ENCODE results near the gene ATP5PO. TPM values are rescaled to one million over a fixed set of nuclear protein-coding genes. Genes with fewer than 3 reads are reported as not detected.

Gene ATP5PO
- total RNA-seq, 3 donors from 2014 or later (not counting 1 experiment from before 2014, with no cell fraction given), result 80.4 to 95.4 (median 94.9) TPM

GRCh38 chr21:33896691-33897090, 18.9 kb downstream of the ATP5PO start:
- Histone ChIP-seq H3K36me3 (ENCODE audit: control insufficient read depth, insufficient read depth, low read length) (peaks cover 7% of the 10 kb centered on the region), H3K27ac (ENCODE audit: low read length) (no peak overlapping the region), H3K4me3 (ENCODE audit: low read length) (no peak overlapping the region), H3K27me3 (ENCODE audit: control insufficient read depth, insufficient read depth, low read length) (no peaks in the 10 kb centered on the region), H3K4me1 (ENCODE audit: control insufficient read depth, insufficient read depth, low read length) (peaks cover 7% of the 10 kb centered on the region), H3K9me3 (ENCODE audit: control insufficient read depth, insufficient read depth, low read length) (no peaks in the 10 kb centered on the region)
- DNase-seq (no peak), ATAC-seq (no peak)
- Mint-ChIP-seq H3K4me3 (no peak overlapping the region), H3K4me1 (peaks cover 10 to 12% of the 10 kb centered on the region in 2 donors), H3K9me3 (no peaks in the 10 kb centered on the region), H3K36me3 (no peaks in the 10 kb centered on the region), H3K27me3 (ENCODE audit: low read depth in 2 of 2) (peaks cover 7 to 13% of the 10 kb centered on the region in 2 donors), H3K27ac (no peak overlapping the region)
- intact Hi-C loops (cut with micrococcal nuclease), result no loop called here
- no peak for TF ChIP-seq CTCF (IDR thresholded peaks at IDR 0.05)
- WGBS (ENCODE audit: insufficient coverage), result 81% methylated on average over 5 of the region's 6 CpGs

GRCh38 chr21:33895356-33895755, 20.2 kb downstream of the ATP5PO start:
- Mint-ChIP-seq H3K27ac (no peak overlapping the region), H3K4me1 (peaks cover 10 to 12% of the 10 kb centered on the region in 2 donors), H3K27me3 (ENCODE audit: low read depth in 2 of 2) (peaks cover 10 to 13% of the 10 kb centered on the region in 2 donors), H3K36me3 (no peaks in the 10 kb centered on the region), H3K4me3 (no peak overlapping the region), H3K9me3 (no peaks in the 10 kb centered on the region)
- Histone ChIP-seq H3K9me3 (ENCODE audit: control insufficient read depth, insufficient read depth, low read length) (no peaks in the 10 kb centered on the region), H3K27me3 (ENCODE audit: control insufficient read depth, insufficient read depth, low read length) (no peaks in the 10 kb centered on the region), H3K4me1 (ENCODE audit: control insufficient read depth, insufficient read depth, low read length) (peaks cover 7% of the 10 kb centered on the region), H3K27ac (ENCODE audit: low read length) (no peak overlapping the region), H3K36me3 (ENCODE audit: control insufficient read depth, insufficient read depth, low read length) (peaks cover 2% of the 10 kb centered on the region), H3K4me3 (ENCODE audit: low read length) (no peak overlapping the region)
- 83% methylated on average over 28 of the region's 28 CpGs for WGBS (ENCODE audit: insufficient coverage)
- no peak for TF ChIP-seq CTCF (IDR thresholded peaks at IDR 0.05)
- no peak for DNase-seq
- ATAC-seq, result peak in 1 of 3 donors; percentile 25
- intact Hi-C loops (cut with micrococcal nuclease), result no loop called here

- H3K36me3 Mint-ChIP-seq, result no peaks in the 10 kb centered on the region
- H3K4me1 Mint-ChIP-seq, result peaks cover 10 to 12% of the 10 kb centered on the region in 2 donors
- peaks cover 10 to 13% of the 10 kb centered on the region in 2 donors for H3K27me3 Mint-ChIP-seq (ENCODE audit: low read depth in 2 of 2)
- intact Hi-C loops (cut with micrococcal nuclease), result no loop called here
- Histone ChIP-seq H3K4me3 (ENCODE audit: low read length) (no peak overlapping the region), H3K27me3 (ENCODE audit: control insufficient read depth, insufficient read depth, low read length) (no peaks in the 10 kb centered on the region), H3K36me3 (ENCODE audit: control insufficient read depth, insufficient read depth, low read length) (no peaks in the 10 kb centered on the region), H3K4me1 (ENCODE audit: control insufficient read depth, insufficient read depth, low read length) (peaks cover 7% of the 10 kb centered on the region), H3K27ac (ENCODE audit: low read length) (no peak overlapping the region), H3K9me3 (ENCODE audit: control insufficient read depth, insufficient read depth, low read length) (no peaks in the 10 kb centered on the region)
- DNase-seq, result peak in 1 of 2 donors; percentile 75
- peak overlapping the region; percentile 53 for H3K4me3 Mint-ChIP-seq
- TF ChIP-seq CTCF (IDR thresholded peaks at IDR 0.05), result no peak
- ATAC-seq, result peak; percentile 77 to 87 (median 80)
- 7% methylated on average over 20 of the region's 20 CpGs for WGBS (ENCODE audit: insufficient coverage)
- H3K27ac Mint-ChIP-seq, result no peak overlapping the region
- H3K9me3 Mint-ChIP-seq, result no peaks in the 10 kb centered on the region
These were observed 20.8 kb downstream of the ATP5PO start for GRCh38 chr21:33894736-33895288.

DNA sequence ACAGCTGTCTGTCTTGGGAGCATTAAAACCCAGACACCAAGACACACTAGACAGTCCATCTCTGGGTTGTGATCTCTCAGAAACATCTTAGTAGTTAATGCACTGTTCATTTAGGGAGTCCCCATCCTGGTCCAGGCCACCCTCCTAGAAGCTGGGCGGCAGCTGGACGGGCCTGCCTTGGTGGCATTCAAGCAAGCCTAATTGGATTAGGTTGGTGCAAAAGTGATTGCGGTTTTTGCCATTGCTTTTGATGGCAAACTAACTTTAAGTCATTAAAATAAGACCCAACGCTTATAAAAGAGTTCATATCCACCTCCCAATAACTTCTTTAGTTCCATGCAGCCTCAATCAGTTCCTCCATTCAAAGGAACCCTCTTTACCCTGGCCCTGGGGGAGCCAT, 21.7 kb downstream of the ATP5PO start:
- no peaks in the 10 kb centered on the region for H3K36me3 ChIP-seq (ENCODE audit: control insufficient read depth, insufficient read depth, low read length)
- WGBS (ENCODE audit: insufficient coverage), result 97% methylated on average over 4 of the region's 4 CpGs
- H3K27me3 ChIP-seq (ENCODE audit: control insufficient read depth, insufficient read depth, low read length), result no peaks in the 10 kb centered on the region
- H3K4me3 Mint-ChIP-seq, result no peak overlapping the region
- ATAC-seq, result no peak
- H3K9me3 Mint-ChIP-seq, result no peaks in the 10 kb centered on the region
- no peak for DNase-seq
- no peak overlapping the region for H3K27ac ChIP-seq (ENCODE audit: low read length)
- H3K4me1 Mint-ChIP-seq, result peaks cover 10 to 12% of the 10 kb centered on the region in 2 donors
- peaks cover 7% of the 10 kb centered on the region for H3K4me1 ChIP-seq (ENCODE audit: control insufficient read depth, insufficient read depth, low read length)
- peaks cover 10 to 13% of the 10 kb centered on the region in 2 donors for H3K27me3 Mint-ChIP-seq (ENCODE audit: low read depth in 2 of 2)
- no peak overlapping the region for H3K27ac Mint-ChIP-seq
- no peak for TF ChIP-seq CTCF (IDR thresholded peaks at IDR 0.05)
- no peak overlapping the region for H3K4me3 ChIP-seq (ENCODE audit: low read length)
- no peaks in the 10 kb centered on the region for H3K36me3 Mint-ChIP-seq
- intact Hi-C loops (cut with micrococcal nuclease), result no loop called here
- H3K9me3 ChIP-seq (ENCODE audit: control insufficient read depth, insufficient read depth, low read length), result no peaks in the 10 kb centered on the region

All from natural killer cell (primary cell).